ENCODE data around the gene PIP4K2C. TPM values are rescaled to one million over a fixed set of nuclear protein-coding genes. Genes with fewer than 3 reads are reported as not detected.

PIP4K2C gene
- total RNA-seq, 1 donor from 2014 or later = 17.3 TPM

DNA sequence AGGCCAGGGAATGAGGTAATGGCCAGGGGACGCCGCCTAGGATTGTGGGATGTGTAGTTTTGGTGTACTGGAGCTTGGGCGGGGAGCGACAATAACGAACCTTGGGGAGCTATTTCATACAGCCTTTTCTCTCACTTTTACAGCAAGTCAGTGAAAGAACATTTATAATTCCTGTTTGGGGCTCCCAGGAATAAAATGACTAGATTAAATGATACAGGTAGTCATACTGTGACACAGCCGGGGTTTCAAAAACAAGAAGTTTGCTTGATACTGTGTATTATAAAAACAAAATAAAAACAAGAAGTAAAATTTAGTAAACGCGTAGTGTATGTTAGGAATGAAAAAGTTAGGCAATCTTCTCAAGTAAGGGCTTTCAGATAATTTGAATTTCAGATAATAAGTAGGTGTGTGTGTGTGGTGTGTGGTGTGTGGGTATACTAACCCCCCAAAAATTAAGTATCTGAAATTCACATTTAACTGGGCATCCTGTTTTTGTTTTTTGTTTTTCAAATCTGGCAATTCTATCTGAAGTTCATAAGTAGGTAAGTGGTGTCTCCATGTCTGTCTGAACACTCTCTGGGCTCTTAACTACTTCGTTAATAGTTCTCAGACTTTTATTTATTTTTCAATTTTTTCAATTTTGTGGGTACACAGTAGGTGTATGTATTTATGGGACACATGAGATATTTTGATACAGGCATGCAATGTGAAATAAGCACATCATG, 43.5 kb upstream of the PIP4K2C start:
- Mint-ChIP-seq H3K27me3 (ENCODE audit: low read depth) (peaks cover 51% of the 10 kb centered on the region), H3K27ac (ENCODE audit: unreplicated experiment) (no peak overlapping the region), H3K4me3 (peak overlapping the region; percentile 99), H3K4me1 (peaks cover 36% of the 10 kb centered on the region), H3K9me3 (no peaks in the 10 kb centered on the region), H3K36me3 (ENCODE audit: low read depth) (no peaks in the 10 kb centered on the region)
- no peak for DNase-seq (ENCODE audit: low read depth, low spot score)
- TF ChIP-seq, protein P1, sequence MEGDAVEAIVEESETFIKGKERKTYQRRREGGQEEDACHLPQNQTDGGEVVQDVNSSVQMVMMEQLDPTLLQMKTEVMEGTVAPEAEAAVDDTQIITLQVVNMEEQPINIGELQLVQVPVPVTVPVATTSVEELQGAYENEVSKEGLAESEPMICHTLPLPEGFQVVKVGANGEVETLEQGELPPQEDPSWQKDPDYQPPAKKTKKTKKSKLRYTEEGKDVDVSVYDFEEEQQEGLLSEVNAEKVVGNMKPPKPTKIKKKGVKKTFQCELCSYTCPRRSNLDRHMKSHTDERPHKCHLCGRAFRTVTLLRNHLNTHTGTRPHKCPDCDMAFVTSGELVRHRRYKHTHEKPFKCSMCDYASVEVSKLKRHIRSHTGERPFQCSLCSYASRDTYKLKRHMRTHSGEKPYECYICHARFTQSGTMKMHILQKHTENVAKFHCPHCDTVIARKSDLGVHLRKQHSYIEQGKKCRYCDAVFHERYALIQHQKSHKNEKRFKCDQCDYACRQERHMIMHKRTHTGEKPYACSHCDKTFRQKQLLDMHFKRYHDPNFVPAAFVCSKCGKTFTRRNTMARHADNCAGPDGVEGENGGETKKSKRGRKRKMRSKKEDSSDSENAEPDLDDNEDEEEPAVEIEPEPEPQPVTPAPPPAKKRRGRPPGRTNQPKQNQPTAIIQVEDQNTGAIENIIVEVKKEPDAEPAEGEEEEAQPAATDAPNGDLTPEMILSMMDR (conservative IDR thresholded peaks at IDR 0.05) = no peak

DNA sequence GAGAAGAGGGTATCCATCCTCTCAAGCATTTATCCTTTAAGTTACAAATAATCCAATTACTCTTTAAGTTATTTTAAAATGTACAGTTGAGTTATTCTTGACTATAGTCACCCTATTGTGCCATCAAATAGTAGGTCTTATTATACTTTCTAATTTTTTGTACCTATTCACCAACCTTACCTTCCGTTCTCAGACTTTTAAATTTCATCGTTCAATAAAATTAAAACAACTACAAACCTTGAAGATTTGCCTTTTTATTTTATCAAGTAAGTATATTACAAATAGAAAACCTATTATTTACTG, 43.0 kb upstream of the PIP4K2C start:
- Mint-ChIP-seq H3K27me3 (ENCODE audit: low read depth) (peaks cover 56% of the 10 kb centered on the region), H3K36me3 (ENCODE audit: low read depth) (no peaks in the 10 kb centered on the region), H3K27ac (ENCODE audit: unreplicated experiment) (no peak overlapping the region), H3K4me3 (peak overlapping the region; percentile 99), H3K4me1 (peaks cover 41% of the 10 kb centered on the region), H3K9me3 (no peaks in the 10 kb centered on the region)
- TF ChIP-seq, protein P1 (conservative IDR thresholded peaks at IDR 0.05) = no peak
- DNase-seq (ENCODE audit: low read depth, low spot score) = no peak

DNA sequence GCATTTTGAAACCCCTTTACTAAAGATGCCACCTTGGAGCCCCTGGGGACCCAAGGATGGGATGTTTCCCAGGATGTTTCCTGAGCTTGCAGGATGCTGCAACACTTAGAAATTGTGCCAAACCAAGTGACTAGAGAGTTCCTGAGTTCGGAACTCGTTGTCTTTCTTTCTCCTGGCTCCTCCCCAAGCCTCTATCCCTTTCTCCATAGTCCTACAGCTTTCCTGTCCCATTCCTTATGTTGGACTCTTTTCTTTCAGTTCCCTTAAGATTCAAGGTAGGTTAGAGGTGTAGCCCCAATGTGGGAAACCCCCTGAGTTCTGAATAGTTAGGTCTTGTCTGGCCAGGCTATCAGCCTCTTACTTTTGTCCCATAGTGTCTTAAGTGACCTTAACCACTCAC, 42.5 kb upstream of the PIP4K2C start:
- no peak overlapping the region for H3K27ac Mint-ChIP-seq (ENCODE audit: unreplicated experiment)
- no peaks in the 10 kb centered on the region for H3K36me3 Mint-ChIP-seq (ENCODE audit: low read depth)
- H3K27me3 Mint-ChIP-seq (ENCODE audit: low read depth) = peaks cover 61% of the 10 kb centered on the region
- H3K4me3 Mint-ChIP-seq = peak overlapping the region; percentile 99
- no peaks in the 10 kb centered on the region for H3K9me3 Mint-ChIP-seq
- no peak for DNase-seq (ENCODE audit: low read depth, low spot score)
- peaks cover 47% of the 10 kb centered on the region for H3K4me1 Mint-ChIP-seq
- TF ChIP-seq, protein P1 (conservative IDR thresholded peaks at IDR 0.05) = no peak

DNA sequence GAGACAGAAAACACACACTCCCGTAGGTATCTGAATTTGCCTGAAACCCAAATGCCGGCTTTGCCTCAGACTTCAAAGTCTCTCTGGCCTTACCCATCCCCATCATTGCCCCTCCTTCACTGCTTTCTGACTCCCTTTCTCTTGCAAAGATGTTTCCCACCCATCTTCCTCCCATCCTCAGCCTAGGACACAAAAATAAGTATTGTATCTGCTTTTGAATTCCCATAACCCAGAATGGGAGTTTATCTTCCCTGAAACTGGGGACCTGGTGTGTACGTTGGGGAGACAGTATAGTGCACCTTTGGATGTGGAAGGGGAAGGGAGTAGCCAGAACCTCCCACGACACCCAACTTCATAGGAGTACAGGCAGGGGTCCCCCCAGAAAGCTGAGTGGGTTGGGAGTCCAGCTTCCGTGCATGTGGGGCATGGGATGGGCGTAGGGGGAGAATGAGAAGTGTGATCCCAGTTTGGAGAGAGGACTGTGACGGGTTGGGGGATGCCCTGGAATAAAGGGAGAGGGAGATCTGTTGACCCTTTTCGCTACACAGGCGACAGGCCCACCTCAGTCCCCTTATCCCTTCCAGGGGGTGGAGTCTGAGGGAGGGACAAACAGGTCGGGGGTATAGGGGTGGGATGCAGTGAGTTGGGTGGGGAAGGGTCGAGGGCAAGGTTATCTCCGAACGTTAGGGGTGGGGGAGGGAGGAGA, 41.6 kb upstream of the PIP4K2C start:
- no peaks in the 10 kb centered on the region for H3K36me3 Mint-ChIP-seq (ENCODE audit: low read depth)
- peak overlapping the region; percentile 99 for H3K4me3 Mint-ChIP-seq
- no peaks in the 10 kb centered on the region for H3K9me3 Mint-ChIP-seq
- H3K27me3 Mint-ChIP-seq (ENCODE audit: low read depth) = peaks cover 67% of the 10 kb centered on the region
- TF ChIP-seq, protein P1 (conservative IDR thresholded peaks at IDR 0.05) = no peak
- no peak for DNase-seq (ENCODE audit: low read depth, low spot score)
- H3K27ac Mint-ChIP-seq (ENCODE audit: unreplicated experiment) = no peak overlapping the region
- H3K4me1 Mint-ChIP-seq = peaks cover 52% of the 10 kb centered on the region

DNA sequence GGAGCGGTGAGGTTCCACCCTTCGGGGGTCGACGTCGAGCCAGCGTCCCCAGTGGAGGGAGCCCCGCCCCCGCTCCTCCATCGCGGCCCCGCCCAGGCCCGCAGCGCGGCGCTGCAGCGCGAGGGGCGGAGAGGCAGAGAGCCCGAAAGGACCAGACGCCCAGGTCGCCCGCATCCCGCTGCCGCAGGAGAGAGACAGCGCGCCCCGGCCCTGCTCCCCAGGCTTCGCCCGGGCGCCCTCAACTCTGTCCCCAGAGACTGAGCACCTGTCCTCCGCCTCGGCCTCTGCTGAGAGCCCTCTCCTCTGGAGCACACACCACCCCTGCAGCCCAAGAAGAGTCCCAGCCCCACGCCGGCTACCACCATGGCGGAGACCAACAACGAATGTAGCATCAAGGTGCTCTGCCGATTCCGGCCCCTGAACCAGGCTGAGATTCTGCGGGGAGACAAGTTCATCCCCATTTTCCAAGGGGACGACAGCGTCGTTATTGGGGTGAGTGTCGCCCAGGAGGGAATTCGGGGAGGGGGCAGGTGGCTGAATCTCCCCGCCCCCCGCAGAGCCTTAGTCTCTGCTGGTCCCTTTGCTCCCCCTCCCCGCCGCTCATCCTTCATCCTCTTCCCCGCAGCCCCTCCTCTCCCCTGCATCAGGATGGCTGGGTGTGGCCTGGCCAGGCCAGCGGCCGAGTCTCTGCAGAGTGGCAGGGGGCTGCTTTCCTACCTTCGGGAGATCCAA, 40.9 kb upstream of the PIP4K2C start, which contains the start of gene KIF5A:
KIF5A (plus strand) TSS at position 136 of the 732 bp plus-strand sequence; CDS start at position 364, 228 bp downstream.
- peaks cover 47% of the 10 kb centered on the region for H3K4me1 Mint-ChIP-seq
- TF ChIP-seq, protein P1 (conservative IDR thresholded peaks at IDR 0.05) = no peak
- no peaks in the 10 kb centered on the region for H3K9me3 Mint-ChIP-seq
- DNase-seq (ENCODE audit: low read depth, low spot score) = peak; percentile 57
- H3K4me3 Mint-ChIP-seq = peak within 1 kb of the TSS; percentile 99
- peaks cover 67% of the 10 kb centered on the region for H3K27me3 Mint-ChIP-seq (ENCODE audit: low read depth)
- no peaks in the 10 kb centered on the region for H3K36me3 Mint-ChIP-seq (ENCODE audit: low read depth)
- H3K27ac Mint-ChIP-seq (ENCODE audit: unreplicated experiment) = peak within 1 kb of the TSS; percentile 81

All from neural crest cell (in vitro differentiated cells).